HEK293T (cell line): ENCODE data around the gene NCR3LG1.

Source experiments
- CTCF ChIA-PET: fragments of 350-600 bp; formaldehyde crosslinking; extraction: SDS; loops from one replicate; lab custom pipeline; 2021; ENCODE audit warnings: antibody characterized with exemption, inconsistent platforms; lab: Yijun Ruan, JAX
- POLR2A ChIA-PET: fragments of 350-600 bp; formaldehyde crosslinking; extraction: SDS; loops from one replicate; lab custom pipeline; 2020; ENCODE audit warnings: antibody characterized with exemption, inconsistent platforms; lab: Yijun Ruan, JAX
- DNase-seq: peaks from one replicate; pipeline ENCODE4 v3.0.0; 2012; ENCODE audit warnings: mixed read lengths; ENCODE audit errors: extremely low spot score
- ARNT ChIP-seq: fragments of 450-650 bp; IDR thresholded peaks from 2 replicates; pipeline ENCODE4 v1.6.1; 2017; ENCODE audit warnings: mild to moderate bottlenecking
- BHLHE40 ChIP-seq: fragments of 450-650 bp; IDR thresholded peaks from 2 replicates; pipeline ENCODE4 v1.6.1; 2016; ENCODE audit warnings: mild to moderate bottlenecking, moderate library complexity, borderline replicate concordance
- CTBP1 ChIP-seq: fragments of 450-650 bp; IDR thresholded peaks from 2 replicates; pipeline ENCODE4 v1.6.1; 2016; ENCODE audit warnings: borderline replicate concordance
- ELF4 ChIP-seq: fragments of 450-650 bp; IDR thresholded peaks from 2 replicates; pipeline ENCODE4 v1.6.1; 2017; ENCODE audit warnings: antibody characterized with exemption
- FOXA1 ChIP-seq: fragments of 450-650 bp; IDR thresholded peaks from 2 replicates; pipeline ENCODE4 v1.6.1; 2016; ENCODE audit warnings: mild to moderate bottlenecking
- FOXK2 ChIP-seq: fragments of 450-650 bp; IDR thresholded peaks from 2 replicates; pipeline ENCODE4 v1.6.1; 2016; ENCODE audit warnings: mild to moderate bottlenecking
- FOXM1 ChIP-seq: fragments of 450-650 bp; IDR thresholded peaks from 2 replicates; pipeline ENCODE4 v1.6.1; 2017; ENCODE audit warnings: mild to moderate bottlenecking, borderline replicate concordance
- HDGF ChIP-seq: fragments of 450-650 bp; IDR thresholded peaks from 2 replicates; pipeline ENCODE4 v1.6.1; 2017; ENCODE audit warnings: antibody characterized with exemption, borderline replicate concordance
- L3MBTL2 ChIP-seq: fragments of 450-650 bp; conservative IDR thresholded peaks from 2 replicates; pipeline ENCODE4 v1.6.1; 2016; ENCODE audit warnings: mild to moderate bottlenecking
- LEF1 ChIP-seq: fragments of 450-650 bp; IDR thresholded peaks from 2 replicates; pipeline ENCODE4 v1.6.1; 2017; ENCODE audit warnings: mild to moderate bottlenecking, borderline replicate concordance
- NFRKB ChIP-seq: fragments of 450-650 bp; IDR thresholded peaks from 2 replicates; pipeline ENCODE4 v1.6.1; 2016; ENCODE audit warnings: mild to moderate bottlenecking, moderate library complexity
- PKNOX1 ChIP-seq: fragments of 450-650 bp; IDR thresholded peaks from 2 replicates; pipeline ENCODE4 v1.6.1; 2016
- SP1 ChIP-seq: fragments of 450-650 bp; IDR thresholded peaks from 2 replicates; pipeline ENCODE4 v1.6.1; 2017
- SUZ12 ChIP-seq: fragments of 450-650 bp; IDR thresholded peaks from 2 replicates; pipeline ENCODE4 v1.6.1; 2016; ENCODE audit warnings: mild to moderate bottlenecking
- TARDBP ChIP-seq: fragments of 450-650 bp; IDR thresholded peaks from 2 replicates; pipeline ENCODE4 v1.6.1; 2016
- ZNF384 ChIP-seq: fragments of 450-650 bp; IDR thresholded peaks from 2 replicates; pipeline ENCODE4 v1.6.1; 2016

The NCR3LG1 gene

GRCh38 chr11:17392872-17393271, 41.3 kb downstream of the NCR3LG1 start:
- POLR2A ChIA-PET, result no interaction called here
- TF ChIP-seq LEF1 (no peak), SP1 (no peak), NFRKB (no peak), ELF4 (no peak), BHLHE40 (no peak), HDGF (no peak), SUZ12 (no peak), ARNT (no peak), PKNOX1 (no peak), ZNF384 (no peak), CTBP1 (no peak), FOXK2 (no peak), FOXM1 (no peak), TARDBP (no peak), L3MBTL2 (no peak), FOXA1 (no peak)
- CTCF ChIA-PET, result no interaction called here
- no peak for DNase-seq

- ChIA-PET POLR2A (no interaction called here), CTCF (no interaction called here)
Measured at GRCh38 chr11:17393472-17393871, 41.9 kb downstream of the NCR3LG1 start.

GRCh38 chr11:17394743-17395390, 43.3 kb downstream of the NCR3LG1 start:
- POLR2A ChIA-PET, result no interaction called here
- DNase-seq, result no peak
- CTCF ChIA-PET, result no interaction called here
- no peak for TF ChIP-seq CTBP1

More at GRCh38 chr11:17393472-17393871, 41.9 kb downstream of the NCR3LG1 start:
- TF ChIP-seq HDGF, result no peak
- TF ChIP-seq LEF1, result no peak
- TF ChIP-seq BHLHE40, result no peak
- TF ChIP-seq ELF4, result no peak
- no peak for TF ChIP-seq SUZ12
- no peak for TF ChIP-seq ARNT
- no peak for TF ChIP-seq PKNOX1
- no peak for TF ChIP-seq FOXK2
- TF ChIP-seq L3MBTL2, result no peak
- TF ChIP-seq NFRKB, result no peak
- TF ChIP-seq ZNF384, result no peak
- TF ChIP-seq FOXA1, result no peak
- TF ChIP-seq TARDBP, result no peak
- no peak for TF ChIP-seq CTBP1
- DNase-seq, result no peak

- no peak for TF ChIP-seq L3MBTL2
- no peak for TF ChIP-seq LEF1
- TF ChIP-seq HDGF, result no peak
- TF ChIP-seq CTBP1, result no peak
- no peak for TF ChIP-seq ZNF384
- TF ChIP-seq FOXA1, result no peak
- no peak for TF ChIP-seq SP1
- TF ChIP-seq SUZ12, result no peak
- no peak for TF ChIP-seq FOXM1
- no peak for TF ChIP-seq ARNT
- TF ChIP-seq BHLHE40, result no peak
- no peak for TF ChIP-seq NFRKB
- TF ChIP-seq TARDBP, result no peak
- ChIA-PET POLR2A (no interaction called here), CTCF (no interaction called here)
- no peak for DNase-seq
Measured at GRCh38 chr11:17395554-17395961, 44.0 kb downstream of the NCR3LG1 start.

GRCh38 chr11:17395978-17396377, 44.4 kb downstream of the NCR3LG1 start:
- CTCF ChIA-PET, result no interaction called here
- no peak for DNase-seq
- TF ChIP-seq NFRKB, result no peak
- TF ChIP-seq SP1, result no peak
- TF ChIP-seq HDGF, result no peak
- no peak for TF ChIP-seq ELF4
- no peak for TF ChIP-seq ZNF384
- POLR2A ChIA-PET, result no interaction called here

- CTCF ChIA-PET, result no interaction called here
Measured at GRCh38 chr11:17396598-17397310, 45.2 kb downstream of the NCR3LG1 start.

More at GRCh38 chr11:17396598-17397310, 45.2 kb downstream of the NCR3LG1 start:
- DNase-seq, result no peak
- TF ChIP-seq SP1 (no peak), BHLHE40 (no peak), SUZ12 (no peak), L3MBTL2 (no peak), FOXM1 (no peak), LEF1 (no peak)
- POLR2A ChIA-PET, result no interaction called here
